HG03139 (cell line): ENCODE data around the gene ARHGEF19.
"Not testable (repeated sequence)": the region's sequence is repeated elsewhere in the genome, so short reads cannot be mapped to it uniquely, and the experiment has no call there.

Source experiments
- ATAC-seq: cut with Tn5 transposase; IDR thresholded peaks from one replicate; pipeline ENCODE4 v1.9.1; 2021; ENCODE audit not compliant: unreplicated experiment

Gene ARHGEF19

GRCh38 chr1:16168144-16168495 is 44.3 kb downstream of the ARHGEF19 start:
- ATAC-seq = not testable (repeated sequence)

- no peak for ATAC-seq
Observed at GRCh38 chr1:16167331-16168143, 44.9 kb downstream of the ARHGEF19 start.

- ATAC-seq = no peak
Observed at GRCh38 chr1:16166117-16166516, 46.3 kb downstream of the ARHGEF19 start.

GRCh38 chr1:16165548-16165947 is 46.9 kb downstream of the ARHGEF19 start:
- ATAC-seq = no peak

- no peak for ATAC-seq
Observed at GRCh38 chr1:16165073-16165364, 47.4 kb downstream of the ARHGEF19 start.

- no peak for ATAC-seq
Observed at GRCh38 chr1:16164213-16165072, 48.0 kb downstream of the ARHGEF19 start.

- ATAC-seq = not testable (repeated sequence)
Observed at GRCh38 chr1:16163608-16164212, 48.7 kb downstream of the ARHGEF19 start.

- no peak for ATAC-seq
Observed at GRCh38 chr1:16162163-16162822, 50.2 kb downstream of the ARHGEF19 start.

- no peak for ATAC-seq
Observed at GRCh38 chr1:16161717-16162116, 50.7 kb downstream of the ARHGEF19 start.

GRCh38 chr1:16158993-16159831 is 53.2 kb downstream of the ARHGEF19 start:
- ATAC-seq = no peak

GRCh38 chr1:16158025-16158424 is 54.4 kb downstream of the ARHGEF19 start:
- no peak for ATAC-seq

GRCh38 chr1:16156848-16157495 is 55.5 kb downstream of the ARHGEF19 start:
- no peak for ATAC-seq

GRCh38 chr1:16155537-16156410 is 56.7 kb downstream of the ARHGEF19 start, which contains the start of gene EPHA2:
TSS of gene EPHA2 (minus strand) at chr1:16156069. CDS start at chr1:16155932, 137 bp downstream.
- no peak for ATAC-seq

GRCh38 chr1:16153999-16154673 is 58.3 kb downstream of the ARHGEF19 start:
- no peak for ATAC-seq

GRCh38 chr1:16153096-16153998 is 59.1 kb downstream of the ARHGEF19 start:
- ATAC-seq = no peak

- no peak for ATAC-seq
Observed at GRCh38 chr1:16152481-16153087, 59.9 kb downstream of the ARHGEF19 start.

GRCh38 chr1:16151995-16152384 is 60.5 kb downstream of the ARHGEF19 start:
- no peak for ATAC-seq
